GM18508 (cell line): ENCODE results near the gene GNB5.
A peak's percentile ranks its signal among the peaks of the same experiment; 100 is the strongest.
"Not testable (repeated sequence)": the region's sequence is repeated elsewhere in the genome, so short reads cannot be mapped to it uniquely, and the experiment has no call there.

ENCODE experiments used
- ATAC-seq: cut with Tn5 transposase; IDR thresholded peaks from one replicate; pipeline ENCODE4 v1.9.1; 2021; ENCODE audit warnings: moderate number of reproducible peaks; ENCODE audit not compliant: insufficient read depth, unreplicated experiment

Gene GNB5

DNA sequence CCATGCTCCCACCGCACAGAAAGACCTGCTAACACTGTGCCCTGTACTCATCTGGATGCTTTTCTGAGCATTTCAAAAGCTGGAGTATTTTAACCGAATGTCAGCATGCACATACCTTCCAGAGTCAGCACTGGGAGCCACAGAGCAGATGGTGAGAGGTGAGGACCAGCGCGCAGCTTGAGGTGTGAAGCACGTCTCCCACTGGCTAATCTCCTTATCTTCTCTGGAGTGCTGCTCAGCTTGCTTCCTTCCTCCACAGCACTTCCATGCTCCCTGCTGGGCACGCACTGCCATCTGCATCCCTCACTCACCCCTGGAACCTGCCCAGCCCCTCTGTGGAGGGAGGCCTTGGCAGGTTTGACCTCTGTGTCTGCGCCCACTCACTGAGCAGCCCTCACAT lies at the start of gene GNB5:
Gene GNB5 (minus strand): TSS at position 186 of the 400 bp plus-strand sequence. CDS start 6,716 bp downstream, outside the sequence.
- ATAC-seq, result no peak

DNA sequence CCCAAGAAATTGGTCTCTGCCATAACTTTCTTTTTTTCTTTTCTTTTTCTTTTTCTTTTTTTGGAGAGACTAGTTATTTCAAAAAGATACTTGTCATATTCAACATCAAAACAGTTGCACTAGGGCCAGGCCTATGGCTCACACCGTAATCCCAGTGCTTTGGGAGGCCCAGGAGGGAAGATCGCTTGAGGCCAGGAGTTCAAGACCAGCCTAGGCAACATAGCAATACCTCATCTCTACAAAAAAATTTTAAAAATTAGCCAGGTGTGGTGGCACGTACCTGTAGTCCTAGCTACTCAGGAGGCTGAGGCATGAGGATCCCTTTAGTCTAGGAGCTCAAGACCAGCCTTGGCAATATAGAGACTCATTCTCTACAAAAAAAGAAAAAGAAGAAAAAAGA lies 49.0 kb upstream of the GNB5 start:
- ATAC-seq, result no peak

DNA sequence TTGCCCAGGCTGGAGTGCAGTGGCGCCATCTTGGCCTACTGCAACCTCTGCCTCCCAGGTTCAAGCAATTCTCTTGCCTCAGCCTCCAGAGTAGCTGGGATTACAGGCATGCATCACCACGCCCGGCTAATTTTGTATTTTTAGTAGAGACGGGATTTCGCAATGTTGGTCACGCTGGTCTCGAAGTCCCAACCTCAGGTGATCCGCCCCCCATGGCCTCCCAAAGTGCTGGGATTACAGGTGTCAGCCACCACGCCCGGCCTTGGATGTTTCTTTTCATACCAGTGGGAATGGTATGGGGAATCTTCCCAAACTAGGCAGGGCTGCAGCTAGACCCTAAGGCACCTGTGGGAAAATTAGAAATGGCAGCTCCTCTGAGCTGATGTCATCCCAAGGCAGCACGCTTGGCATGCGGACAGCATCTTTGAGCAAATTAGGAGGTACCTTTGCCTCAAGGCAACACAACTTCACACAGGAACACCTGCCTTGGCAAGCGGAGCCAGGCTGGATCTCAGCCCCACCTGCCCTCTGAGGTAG lies 47.9 kb upstream of the GNB5 start:
- not testable (repeated sequence) for ATAC-seq

DNA sequence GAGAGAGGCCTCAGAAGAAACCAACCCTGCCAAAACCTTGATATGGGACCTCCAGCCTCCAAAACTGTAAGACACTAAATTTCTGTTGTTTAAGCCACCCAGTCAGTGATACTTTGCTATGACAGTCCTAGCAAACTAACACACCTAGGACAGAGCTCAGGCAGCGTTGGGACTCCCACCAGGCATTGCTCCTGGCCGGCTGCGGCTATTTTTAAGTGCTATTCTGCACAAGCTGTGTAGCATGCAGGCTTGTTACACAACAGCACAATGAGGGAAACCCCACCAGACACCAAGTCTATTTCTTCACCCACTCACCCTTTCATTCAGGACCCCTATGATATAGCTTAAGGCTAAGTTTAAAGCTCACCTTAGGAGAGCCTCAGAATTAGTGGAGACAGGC lies 47.0 kb upstream of the GNB5 start:
- ATAC-seq, result no peak

DNA sequence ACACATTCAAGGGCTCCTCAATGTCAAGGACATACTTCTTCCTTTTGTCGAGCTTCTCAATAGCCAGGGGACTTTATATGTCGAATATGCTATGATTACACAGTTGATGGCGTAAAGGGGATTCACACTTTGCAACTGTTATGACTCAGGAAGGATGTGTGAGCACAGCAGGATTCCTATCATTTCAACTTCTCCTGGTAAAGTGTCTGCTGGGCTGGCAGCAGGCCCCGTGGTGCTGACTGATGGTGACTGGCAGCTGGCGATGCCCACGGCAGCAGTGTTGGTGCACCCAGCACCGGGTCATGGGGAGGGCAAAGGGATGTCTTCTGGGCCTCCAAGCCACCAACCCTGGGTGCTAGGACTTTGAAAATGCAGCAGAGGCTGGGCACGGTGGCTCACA lies 44.8 kb upstream of the GNB5 start:
- ATAC-seq, result no peak

DNA sequence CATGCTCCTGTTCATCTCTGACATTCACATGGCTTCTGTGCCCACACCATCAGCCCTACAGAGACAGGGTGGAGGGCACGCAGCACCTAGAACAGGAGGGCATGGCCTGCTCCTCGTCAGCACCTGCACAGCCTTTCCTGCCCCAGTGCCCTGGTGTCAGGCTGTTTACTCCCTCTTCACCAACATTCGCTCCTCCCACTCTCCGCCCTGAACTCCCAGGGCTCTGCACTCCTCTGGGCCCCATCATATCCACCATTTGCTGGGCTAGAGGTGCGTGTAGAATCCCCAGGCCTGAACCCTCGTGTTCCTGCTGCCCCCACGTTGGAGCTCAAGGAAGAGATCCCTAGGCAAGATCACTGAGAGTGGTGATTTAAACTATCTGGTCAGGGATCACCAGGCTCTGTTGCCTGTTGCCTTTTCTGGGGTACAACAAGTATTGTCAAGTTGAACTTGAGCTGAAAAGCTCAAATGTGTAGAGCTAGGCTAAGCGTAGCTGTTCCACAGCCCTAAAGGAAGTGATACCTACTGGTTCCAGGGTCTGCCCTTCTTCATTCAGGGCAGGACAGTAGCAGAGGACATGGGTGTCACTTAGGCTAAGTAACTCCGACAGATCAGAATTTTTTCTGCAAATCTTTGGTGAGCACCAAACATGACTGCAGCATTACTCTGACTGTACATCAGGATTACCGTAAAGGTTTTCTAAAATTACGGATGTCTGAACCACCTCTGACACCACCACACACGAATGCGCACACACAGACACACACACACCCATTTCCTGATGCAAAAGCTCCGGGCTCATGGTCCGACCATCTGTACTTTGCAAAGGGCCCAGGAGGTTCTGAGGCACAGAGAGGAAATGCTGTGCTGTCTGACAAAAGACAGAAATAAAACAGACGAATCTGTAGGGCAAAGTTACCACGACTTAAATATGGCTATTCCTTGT lies 43.7 kb upstream of the GNB5 start:
- no peak for ATAC-seq

DNA sequence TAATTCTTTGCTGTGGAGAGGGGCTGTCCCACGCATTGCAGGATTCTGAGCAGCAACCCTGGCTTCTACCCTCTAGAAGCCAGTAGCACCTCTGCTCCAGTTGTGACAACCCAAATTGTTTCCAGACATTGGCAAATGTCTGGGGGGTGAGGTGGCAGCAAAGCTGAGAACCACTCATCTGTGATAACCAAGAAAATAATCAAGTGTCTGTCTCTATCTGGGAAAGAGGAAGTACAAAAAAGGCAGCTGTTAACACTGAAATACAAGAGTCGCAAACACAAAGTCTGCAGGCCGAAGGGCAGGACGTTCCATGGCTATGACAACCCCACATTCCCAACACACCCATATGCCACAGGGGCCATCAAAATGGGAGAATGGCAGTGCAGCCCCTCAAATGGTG lies 42.2 kb upstream of the GNB5 start:
- no peak for ATAC-seq

DNA sequence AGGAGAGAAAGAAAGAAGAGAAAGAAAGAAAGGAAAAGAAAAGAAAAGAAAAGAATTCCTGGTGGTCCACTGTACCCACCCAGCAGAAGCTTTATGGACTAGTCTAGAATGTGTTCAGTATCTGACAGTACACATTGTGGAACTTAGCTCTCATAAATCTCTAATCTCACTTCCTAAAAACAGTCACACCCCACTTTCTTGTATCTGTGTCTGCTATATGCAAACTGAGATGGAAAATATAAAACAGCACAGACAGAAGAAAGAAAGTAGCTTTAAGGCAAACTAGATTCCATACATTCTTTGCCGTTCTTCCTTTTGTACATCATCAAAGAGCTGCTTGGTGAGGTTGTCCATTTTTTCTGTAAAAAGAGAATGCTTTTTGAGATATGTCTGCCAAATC lies 41.1 kb upstream of the GNB5 start:
- no peak for ATAC-seq

DNA sequence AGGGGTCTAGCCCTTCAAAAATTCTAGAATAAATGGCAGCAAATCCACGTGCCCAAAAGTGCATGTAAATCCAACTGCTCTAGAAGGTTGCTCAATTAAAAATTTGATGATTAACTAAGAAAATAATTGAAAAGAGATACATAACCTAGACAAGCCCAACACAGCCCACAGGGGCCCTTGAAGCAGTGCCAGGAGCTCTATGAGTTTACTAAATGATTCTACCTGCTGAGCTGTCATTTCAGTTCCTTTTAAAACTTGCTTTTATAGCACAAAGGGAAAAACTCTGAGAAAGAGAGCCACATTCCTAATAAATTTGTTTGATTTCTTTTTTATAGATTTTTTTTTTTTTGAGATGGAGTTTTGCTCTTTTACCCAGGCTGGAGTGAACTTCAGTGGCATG lies 38.9 kb upstream of the GNB5 start:
- ATAC-seq, result no peak

DNA sequence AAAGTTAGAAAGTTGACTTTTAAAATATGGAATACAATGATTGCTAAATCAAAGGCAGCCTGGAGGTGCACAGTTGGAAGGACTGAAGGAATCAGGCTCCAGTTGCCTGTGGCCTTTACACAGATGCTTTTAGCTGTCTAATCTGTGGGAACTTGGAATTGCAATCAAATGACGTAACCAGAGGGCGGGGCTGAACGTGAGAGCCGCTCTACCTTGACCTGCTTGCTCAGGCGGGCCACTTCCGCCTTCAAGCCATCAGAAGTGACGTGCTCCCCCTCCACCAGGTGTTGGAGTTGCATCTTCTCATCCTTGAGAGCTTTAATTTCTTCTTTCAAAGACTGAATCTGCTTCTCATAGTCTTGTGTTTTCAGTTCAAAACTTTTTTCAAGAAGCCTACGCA lies 37.7 kb upstream of the GNB5 start:
- ATAC-seq, result no peak

DNA sequence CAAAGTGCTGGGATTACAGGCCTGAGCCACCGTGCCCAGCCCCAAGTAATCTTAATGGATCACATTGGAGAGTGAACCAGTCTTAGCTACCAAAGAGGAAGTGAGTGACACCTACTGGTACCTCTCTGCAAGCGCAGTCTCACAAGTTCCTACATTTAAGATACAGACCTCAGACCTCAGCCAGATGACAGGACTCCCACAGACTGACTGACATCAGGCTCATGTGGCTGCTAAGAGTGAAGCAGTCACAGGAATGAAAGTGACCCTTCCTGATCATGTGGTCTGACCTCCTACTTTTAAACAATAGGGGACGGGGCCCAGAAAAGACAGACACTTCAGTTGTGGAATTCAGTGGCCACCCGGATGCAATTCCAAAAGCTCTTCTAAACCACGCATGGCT lies 36.3 kb upstream of the GNB5 start:
- peak; percentile 72 for ATAC-seq

DNA sequence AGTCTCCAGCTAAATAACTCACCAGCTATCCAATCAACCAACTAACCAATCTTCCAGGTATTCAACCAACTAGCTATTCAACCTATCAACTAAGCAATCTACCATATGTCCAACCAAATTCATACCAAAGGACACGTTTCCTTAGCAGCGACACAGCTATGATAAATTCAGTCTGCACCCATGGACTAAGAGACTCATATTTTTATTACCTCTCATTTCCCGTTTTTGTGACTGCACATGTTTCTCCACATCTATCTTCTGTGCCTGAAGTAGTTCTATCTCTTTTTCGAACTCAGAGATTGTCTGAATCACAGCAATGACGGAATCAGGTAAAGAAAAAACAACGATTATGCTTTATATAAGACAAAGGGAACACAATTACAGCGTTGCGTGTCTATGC lies 34.0 kb upstream of the GNB5 start:
- no peak for ATAC-seq

DNA sequence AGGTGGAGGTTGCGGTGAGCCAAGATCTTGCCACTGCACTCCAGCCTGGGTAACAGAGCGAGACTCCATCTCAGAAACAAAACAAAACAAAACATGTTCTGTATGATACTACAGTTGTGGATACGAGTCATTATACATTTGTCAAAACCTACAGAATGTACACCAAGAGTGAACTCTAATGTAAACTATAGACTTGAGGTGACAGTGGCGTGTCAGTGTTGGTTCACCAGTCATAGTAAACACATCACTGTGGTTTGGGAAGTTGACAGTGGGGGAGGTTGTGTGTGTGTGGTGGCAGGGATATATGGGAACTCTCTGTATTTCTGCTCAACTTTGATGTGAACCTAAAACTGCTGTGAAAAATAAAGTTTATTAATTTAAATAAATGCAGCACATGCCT lies 33.0 kb upstream of the GNB5 start:
- no peak for ATAC-seq

DNA sequence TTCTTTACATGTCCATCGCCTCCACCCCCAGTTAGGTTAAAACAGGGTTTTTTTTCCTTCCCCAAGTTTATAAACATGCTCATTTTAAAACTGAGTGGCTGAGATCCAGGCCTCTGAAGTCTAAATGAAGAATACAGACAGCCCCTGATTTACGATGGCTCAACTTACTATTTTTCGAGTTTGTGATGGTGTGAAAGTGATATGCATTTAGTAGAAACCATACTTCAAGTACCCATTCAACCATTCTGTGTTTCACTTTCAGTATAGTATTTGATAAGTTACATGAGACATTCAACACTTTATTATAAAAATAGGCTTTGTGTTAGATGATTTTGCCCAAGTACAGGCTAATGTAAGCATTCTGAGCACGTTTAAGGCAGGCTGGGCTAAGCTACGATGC lies 30.5 kb upstream of the GNB5 start:
- no peak for ATAC-seq

DNA sequence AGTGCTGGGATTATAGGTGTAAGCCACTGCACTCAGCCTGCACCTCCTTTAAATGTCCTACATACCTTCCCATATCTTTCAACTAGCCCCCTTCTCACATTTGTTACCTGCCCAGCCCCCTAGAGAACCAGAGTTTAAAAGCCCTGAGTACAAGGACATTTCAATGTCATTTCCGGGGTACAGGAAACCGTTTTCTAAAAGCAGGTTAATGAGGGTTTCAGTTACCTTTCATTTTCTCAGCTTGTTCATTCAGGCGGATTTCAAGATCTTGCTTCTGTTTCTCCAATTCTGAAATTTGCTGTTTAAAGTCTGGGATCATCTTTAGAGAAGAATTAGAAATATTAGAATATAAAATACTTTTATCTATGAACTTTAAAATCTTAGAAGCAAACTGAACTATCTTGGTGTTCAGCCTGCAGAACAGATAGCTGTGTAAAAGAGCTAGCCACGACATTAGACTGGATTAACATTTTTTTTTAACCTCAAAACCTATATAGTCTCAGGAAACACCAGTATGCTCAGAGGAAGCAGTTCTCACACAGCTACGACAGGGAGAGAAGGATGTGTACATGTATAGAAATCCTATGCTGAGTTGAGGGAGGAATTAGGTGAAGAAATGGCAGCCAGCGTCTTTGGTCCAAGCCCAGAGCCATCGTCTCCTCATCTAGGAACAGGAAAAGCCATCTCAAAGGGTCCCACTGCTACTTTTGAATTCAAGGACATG lies 29.9 kb upstream of the GNB5 start:
- no peak for ATAC-seq

DNA sequence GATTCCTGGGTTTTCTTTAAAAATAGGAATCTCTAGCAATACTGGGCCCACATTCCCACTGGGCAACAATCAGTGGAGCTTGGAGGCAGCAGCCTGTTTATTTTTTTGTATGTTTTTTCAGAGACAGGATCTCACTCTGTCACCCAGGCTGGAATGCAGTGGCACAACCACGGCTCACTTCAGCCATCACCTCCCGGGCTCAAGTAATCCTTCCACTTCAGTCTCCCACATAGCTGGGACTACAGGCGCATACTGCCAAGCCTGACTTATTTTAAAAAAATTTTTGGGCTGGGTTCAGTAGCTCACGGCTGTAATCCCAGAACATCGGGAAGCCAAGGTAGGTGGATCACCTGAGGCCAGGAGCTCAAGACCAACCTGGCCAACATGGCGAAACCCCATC lies 29.1 kb upstream of the GNB5 start:
- ATAC-seq, result no peak

DNA sequence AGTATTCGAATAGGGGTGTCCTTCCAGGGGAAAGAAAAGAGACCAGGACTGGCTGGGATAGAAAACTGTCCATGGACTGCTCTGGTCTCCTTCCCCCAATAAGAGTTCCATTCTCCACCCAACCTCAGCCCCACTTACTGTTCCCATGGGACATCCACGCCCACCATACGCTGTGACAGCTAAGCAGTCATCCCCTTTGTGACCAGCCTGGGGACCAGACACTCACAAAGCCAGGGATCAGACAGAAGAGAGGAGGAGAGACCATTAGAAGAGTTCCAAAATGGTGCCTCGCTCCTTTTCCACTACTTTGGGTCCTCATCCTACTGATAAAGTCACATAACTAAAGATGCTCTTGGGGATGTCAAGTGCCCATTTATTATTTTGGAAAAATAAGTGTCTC lies 27.6 kb upstream of the GNB5 start:
- no peak for ATAC-seq

DNA sequence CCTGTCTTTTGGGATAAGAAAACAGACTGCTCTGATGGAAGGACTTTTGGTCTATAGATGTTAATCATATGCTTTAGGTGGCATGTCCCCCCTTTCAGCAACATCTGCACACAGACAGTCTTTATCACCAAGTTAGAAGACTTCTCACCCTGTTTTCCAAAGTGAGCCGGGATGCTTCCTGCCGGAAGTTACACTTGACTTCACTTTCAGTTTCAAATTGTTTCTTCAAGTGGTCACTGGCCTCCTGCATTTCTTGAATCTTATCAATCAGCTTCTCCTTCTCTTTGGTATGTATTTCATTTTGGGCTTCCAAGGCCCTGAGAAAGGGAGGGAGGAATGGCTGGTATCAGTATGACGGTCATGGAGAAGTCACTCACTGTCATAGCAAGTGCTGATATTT lies 27.2 kb upstream of the GNB5 start:
- ATAC-seq, result no peak

DNA sequence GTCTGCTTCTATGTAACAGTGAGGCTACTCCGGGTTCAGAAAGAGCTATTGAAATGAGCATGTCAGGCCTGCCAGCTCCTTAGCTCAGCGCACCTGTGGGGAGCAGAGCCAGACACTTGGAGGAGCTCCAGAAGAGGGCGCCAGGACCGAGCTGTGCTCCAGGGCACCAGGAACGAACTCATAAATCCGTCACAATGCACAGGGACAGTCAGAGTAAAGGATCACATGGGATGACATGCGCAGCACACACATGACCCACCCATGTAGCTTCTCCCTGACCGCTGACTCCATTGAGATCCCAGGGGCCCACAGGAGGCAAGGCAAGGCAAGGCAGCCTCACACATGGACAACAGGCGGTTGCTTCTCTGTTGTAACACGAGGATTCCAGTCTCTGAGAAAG lies 26.0 kb upstream of the GNB5 start:
- no peak for ATAC-seq

DNA sequence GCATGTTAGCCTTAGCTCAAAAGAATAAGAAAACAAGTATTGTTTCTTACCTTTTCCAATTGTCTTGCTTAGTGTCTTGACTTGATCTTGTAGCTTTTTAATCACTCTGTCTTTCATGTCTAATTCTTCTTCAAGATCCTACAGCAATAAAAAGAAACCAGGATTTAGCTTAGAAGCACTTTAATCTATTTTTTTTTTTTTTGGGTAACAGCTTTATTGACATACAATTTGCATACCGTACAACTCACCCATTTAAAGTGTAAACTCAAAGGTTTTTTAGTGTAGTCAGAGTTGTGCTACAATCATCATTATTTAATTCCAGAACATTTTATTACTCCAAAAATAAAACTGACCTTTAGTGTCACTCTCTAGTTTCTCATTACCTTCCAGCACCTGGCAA lies 23.4 kb upstream of the GNB5 start:
- ATAC-seq, result no peak

DNA sequence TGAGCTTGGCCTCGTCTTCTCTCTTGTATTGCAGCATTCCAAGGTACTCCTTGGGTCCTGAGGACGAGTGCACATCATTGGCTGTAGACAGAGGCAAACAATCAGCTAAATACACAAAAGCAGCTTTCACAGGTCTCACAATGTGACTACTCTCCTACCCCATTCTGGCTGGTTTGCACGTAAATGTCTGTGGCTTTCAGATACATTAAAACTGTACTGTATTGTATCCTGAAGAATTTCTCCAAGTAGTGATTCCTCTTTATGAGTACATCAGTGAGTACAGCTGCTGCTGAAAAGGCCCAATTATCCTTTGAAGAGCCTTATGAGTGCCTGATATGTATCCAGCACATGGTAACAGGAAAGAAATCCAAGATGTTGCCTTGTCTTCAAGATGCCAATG lies 22.0 kb upstream of the GNB5 start:
- ATAC-seq, result no peak
